Stimulated activated CD8-positive, alpha-beta memory T cell treated with anti-CD3 and anti-CD28 coated beads, Interleukin-12 subunit alpha, Interleukin-12 subunit beta, amount 100 ng/mL, for 24 hours (primary cell): ENCODE data around the gene SULF2.

ENCODE experiments used
- DNase-seq: peaks from one replicate; pipeline ENCODE4 v3.0.0-alpha.2; 2020; ENCODE audit errors: extremely low read depth

Gene SULF2

DNA sequence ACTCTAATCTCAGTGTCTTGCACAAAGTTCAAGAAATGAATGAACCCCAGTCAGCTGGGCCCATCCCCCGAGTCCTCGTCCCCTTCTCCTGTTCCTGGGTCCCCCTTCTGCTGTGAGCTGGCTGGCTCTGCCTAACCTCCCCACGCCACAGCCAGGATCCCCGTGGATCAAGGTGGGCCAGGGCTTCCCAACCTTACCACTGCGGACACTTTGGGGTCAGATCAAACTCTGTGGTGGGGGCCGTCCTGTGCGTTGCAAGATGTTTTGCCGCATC lies 116.2 kb downstream of the SULF2 start:
- no peak for DNase-seq

GRCh38 chr20:47668313-47669151 lies 116.7 kb downstream of the SULF2 start:
- DNase-seq, result no peak

DNA sequence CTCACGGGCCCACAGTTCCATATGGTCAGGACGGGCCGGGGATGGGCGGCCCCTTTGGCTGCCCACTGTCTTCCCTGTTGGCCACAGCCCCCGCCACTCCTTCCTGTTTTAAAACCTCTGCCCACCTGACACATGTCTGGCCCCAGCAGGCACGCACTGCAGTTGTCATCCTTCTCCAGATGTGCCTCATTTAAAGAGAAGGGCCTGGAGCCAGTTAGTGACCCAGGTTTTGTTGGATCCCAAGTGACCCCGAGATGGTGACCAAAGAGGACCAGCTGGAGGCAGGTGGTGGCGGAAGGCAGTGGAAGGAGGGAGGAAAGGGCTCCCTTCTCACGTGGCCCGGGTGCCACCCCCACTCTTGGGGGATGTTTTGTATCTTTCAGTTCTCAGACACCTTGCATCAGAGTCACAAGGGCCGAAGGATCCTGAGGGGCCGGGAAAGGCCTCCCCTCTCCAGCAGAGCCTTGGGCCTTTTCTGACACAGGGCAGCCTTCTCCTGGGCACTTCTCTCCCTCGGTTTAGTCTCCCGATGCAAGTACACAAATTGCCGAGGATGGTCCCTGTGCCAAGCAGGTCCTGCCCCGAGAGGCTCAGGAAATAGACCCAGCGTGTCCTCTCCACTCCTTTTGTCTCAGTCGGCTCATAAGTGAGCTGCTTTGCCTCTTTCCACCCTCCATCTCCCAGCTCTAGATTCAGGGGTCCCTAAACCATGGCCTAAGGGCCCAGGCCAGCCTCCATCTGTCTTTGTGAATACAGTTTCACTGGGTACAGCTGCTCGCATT lies 117.6 kb downstream of the SULF2 start:
- DNase-seq, result no peak

- no peak for DNase-seq
Observed at GRCh38 chr20:47667086-47667485, 118.2 kb downstream of the SULF2 start.

- no peak for DNase-seq
Observed at GRCh38 chr20:47666304-47666703, 119.0 kb downstream of the SULF2 start.

GRCh38 chr20:47665221-47665991 lies 119.9 kb downstream of the SULF2 start:
- no peak for DNase-seq

DNA sequence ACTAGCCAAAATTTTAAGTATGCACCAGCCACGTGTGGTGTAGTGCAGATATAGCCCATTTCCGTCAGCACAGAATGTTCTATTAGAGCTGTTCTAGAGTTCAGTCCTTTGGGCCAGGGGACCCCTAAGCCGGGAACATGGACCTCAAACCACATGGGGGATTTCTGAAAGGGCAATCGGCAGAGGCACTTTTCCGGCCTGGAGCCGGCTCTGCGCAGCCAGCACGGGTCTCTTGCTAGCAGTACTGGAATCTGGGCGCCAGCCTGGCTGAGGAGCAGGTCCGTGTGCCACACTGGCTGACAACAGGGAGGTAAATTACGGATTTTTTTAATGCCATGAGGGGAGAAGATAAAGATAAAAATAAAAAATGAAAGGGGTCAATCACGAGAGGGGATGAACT lies 120.5 kb downstream of the SULF2 start:
- DNase-seq, result no peak

DNA sequence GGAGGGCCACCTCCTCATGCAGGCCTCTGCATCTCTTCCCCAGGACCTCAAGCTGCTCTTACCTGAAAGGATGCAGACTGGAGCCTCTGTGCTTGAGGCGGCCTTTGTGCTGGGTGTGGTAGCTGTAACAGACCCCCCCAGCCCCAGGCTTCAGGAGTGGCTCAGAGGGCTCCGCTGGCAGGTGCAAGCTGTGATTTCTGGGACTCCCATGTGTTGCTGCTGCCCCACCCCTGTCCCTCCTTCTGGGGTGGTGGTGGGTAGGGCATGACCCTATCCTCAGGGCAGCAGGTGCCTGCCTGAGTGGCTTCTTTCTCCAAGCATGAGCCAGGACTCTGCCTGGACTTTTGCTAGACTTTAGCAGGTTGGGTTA lies 121.2 kb downstream of the SULF2 start:
- DNase-seq, result no peak

GRCh38 chr20:47663354-47664067 lies 121.8 kb downstream of the SULF2 start:
- peak; percentile 27 for DNase-seq

DNA sequence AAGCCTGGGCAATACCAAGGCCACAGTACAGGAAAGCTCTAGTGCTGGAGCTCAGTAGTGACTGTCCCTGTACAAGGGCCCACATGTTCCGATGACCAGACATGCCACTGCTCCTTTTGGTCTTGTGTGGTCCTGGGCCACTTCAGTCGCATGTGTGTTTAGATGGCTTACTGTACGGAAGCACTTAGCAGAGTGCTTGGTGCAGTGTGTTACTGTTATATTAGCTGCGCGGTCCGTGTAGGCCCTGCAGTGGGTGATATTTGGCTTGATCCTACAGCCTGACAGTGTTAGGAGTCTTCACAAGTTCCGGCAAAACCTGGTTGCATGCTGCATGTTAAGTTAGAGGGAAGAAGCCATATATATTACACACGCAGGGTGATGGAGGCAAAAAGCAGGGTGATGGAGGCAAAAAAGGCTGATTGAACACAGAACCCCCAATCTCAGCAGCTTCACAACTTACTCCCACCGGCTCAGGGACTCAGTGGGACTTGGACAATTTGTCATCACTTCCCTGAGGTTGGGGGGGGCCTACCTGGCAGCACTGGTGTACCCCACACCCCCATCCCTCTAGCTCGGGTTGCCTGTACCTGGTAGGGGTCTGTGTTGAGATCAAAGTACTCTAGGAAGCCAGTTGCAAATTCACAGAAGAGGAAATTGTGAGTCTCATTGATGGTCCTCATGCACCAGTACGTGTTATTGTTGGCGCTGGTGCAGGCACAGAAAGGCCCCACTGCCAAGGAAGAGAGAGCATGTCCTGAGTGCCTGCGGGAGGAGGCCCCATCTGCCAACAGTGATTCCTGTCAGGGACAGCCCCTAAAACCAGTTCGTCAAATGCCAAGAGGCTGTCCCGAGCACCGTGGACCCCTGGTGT lies 122.6 kb downstream of the SULF2 start:
- no peak for DNase-seq

DNA sequence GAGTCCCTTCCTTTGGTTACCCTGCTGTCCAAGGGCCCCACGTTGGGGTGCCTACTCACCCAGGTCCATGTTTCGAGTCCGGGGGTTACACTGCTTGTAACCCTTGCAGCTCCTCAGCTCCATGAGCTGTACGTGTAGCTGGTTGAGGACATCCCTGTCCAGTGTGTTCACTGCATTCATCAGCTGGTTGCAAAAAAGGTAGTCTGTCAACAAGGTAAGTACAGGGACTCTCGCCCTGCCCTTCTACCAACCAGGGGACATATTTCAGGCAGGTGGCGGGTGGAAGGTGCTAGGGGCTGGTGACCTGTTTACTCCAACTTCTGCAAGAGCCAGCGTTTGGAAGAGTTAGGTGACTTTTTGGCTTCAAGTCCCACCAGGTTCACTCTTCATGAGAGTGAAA lies 123.6 kb downstream of the SULF2 start:
- no peak for DNase-seq

DNA sequence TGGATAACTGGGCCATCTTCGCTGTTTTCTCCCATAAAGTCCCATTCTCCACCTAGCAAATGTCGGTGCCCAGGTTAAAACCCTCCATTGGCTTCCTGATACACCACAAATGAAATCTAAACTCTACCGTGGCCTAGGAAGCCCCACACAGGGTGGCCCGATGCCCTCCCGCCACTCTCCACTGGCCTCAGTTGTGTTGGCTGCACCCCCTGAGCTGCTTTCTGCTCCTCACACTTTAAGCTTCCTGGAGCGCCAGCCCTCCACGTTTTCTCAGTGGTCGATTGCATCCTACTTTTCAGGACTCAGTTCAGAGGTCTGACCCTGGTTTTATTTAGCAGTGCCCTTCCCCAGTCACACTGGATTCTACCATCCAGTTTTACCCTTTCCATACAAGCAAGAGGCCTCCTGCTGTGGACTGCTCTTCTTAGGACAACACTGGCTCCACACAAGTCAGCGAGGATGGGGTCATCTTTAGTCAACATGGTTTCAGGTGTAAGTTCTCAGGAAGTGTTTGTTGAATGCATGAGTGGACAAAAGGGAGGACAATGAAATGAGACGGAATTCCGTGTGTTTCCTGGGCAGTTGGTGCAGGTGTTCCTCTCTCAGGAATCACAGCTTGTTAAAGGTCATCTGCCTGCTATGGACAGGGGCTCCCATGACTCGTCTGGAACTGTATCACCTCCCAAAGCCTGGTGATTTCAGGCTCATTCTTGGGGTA lies 124.1 kb downstream of the SULF2 start:
- no peak for DNase-seq

DNA sequence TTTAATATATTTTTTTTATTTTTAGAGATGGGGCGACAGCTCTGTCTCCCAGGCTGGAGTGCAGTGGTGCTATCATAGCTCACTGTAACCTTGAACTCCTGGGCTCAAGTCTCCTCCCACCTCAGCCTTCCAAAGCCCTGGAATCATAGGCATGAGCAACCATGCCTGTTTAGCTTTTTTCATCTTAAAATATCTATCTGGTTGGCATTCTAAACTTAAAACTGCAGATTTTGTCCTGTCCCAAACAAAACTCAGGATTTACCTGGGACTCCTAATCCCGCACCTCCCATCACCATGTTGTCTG lies 124.7 kb downstream of the SULF2 start:
- no peak for DNase-seq

DNA sequence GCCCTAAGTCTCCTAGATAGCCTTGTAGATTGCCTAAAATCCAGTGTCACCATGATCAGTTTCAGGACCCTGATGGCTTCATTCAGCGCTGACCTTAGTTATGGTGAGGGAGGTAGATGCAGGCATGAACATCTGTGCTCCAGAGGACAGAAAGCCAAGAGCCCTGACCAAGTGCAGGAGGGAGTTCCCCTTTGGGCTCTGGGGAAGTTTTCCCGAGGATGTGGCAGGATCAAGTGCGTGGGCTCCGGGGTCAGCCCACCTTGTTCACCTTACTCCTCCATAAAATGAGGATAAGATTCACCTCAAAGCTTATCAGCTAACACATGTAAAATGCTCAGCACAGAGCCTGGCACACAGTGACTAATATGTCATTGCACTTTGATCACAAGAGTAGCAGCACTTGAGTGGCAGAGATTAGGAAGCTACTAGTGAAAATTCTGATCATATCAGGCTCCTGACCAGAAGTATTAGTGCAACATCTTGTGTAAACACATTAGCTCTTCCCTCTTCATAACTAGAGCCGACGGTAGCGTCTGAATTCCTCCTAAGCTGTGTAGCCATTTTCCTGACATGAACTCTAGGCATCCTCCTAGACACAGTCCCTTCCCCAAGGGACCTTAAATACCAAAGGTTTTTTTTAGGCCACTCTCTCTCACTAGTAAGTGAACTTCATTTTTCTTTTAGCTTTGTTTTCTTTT lies 125.2 kb downstream of the SULF2 start:
- DNase-seq, result no peak

DNA sequence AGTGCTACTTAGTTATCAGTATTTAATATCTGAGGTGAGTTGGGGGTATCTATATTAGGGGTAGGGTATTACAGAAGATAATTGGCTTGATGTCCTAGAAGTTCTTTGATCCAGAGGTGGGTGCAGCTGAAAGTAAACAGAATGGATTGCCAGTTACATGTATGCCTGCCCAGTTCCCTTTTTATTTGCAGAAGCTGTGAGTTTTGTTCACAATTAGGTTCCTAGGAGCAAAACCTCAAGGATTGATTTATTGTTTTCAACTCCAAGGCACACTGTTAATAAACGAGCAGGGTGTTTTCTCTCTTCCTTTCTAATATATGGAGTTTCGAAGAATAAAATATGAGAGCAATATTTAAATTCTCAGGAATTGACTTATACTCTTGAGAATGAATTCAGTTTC lies 129.0 kb downstream of the SULF2 start:
- DNase-seq, result no peak

DNA sequence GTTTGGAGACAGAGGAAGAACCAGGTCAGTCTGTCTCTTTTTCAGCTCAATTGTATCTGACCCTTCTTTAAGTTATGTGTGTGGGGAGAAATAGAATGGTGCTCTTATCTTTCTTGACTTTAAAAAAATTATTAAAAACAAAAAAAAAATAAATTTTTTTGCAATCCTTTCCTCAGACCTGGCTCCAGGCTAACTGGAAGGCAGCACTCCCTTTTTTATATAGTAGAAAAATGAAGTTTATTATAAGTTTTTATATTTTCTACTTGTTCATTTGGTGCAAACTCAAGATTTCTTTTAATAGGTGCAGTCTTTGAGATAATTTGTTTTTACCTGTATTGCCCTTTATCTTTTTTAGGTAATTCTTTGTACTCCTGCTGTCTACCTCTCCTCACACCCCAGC lies 129.6 kb downstream of the SULF2 start:
- no peak for DNase-seq

- DNase-seq, result no peak
Observed at GRCh38 chr20:47654370-47654769, 130.9 kb downstream of the SULF2 start.

DNA sequence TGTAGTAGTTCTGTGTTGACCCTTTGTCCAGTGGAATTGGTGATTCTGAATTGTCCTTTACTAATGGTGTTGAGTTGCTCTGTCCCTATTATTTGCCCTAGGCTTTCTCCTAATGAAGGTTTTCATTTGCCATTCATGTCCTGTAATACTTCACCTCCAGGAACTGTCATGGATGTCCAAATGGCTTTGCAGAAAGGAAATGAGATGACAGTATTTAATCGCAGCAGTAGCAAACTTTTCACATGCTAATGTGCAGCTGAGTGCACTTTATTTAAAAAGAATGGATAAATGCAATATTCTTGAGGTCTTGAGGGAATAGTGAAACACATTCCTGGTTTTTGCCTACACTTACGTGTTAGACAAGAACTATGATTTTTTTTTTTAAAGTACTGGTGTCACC lies 131.4 kb downstream of the SULF2 start:
- no peak for DNase-seq

DNA sequence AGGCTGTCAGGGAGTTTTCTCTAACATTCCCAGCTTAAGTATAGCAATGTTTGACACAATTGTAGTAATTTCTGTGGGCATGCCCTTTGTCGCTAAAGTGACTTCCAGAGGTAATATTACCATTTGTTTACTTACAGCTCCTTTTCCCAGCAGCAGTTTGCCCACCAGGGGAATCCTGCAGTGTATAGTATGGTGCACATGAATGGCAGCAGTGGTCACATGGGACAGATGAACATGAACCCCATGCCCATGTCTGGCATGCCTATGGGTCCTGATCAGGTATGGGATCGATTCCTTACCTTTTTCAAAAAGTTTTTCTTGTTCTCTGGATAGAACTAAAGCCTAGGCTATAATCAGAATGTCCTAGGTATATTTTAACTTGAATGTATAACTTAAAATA lies 132.5 kb downstream of the SULF2 start:
- no peak for DNase-seq

DNA sequence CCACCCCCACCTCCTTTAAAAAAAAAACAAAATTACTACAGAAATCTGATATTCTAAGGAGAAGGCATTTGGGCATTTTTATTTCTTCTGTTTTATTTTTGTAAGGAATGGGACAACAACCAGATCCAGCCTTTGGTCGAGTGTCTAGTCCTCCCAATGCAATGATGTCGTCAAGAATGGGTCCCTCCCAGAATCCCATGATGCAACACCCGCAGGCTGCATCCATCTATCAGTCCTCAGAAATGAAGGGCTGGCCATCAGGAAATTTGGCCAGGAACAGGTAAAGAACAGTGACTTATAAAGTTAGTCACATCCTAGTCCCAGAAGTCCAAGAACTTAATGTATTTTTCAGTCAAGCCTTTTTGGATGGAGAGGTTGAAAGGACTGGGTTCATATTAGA lies 133.0 kb downstream of the SULF2 start:
- no peak for DNase-seq
